Neural cell (in vitro differentiated cells): ENCODE results near the gene TBC1D16. TPM values are rescaled to one million over a fixed set of nuclear protein-coding genes. Genes with fewer than 3 reads are reported as not detected.
"Not testable (repeated sequence)": the region's sequence is repeated elsewhere in the genome, so short reads cannot be mapped to it uniquely, and the experiment has no call there.

ENCODE experiments used
- H2AFZ ChIP-seq: fragments of 200-600, 300-800 bp; sonication (generic), shearing (Covaris generic); 2 replicates; pipeline ENCODE4 v1.6.0; 2014; ENCODE audit warnings: low read depth, mild to moderate bottlenecking, antibody characterized with exemption, low read length, moderate library complexity
- H3F3A ChIP-seq: fragments of 200-600 bp; shearing (Covaris generic); 2 replicates; pipeline ENCODE4 v1.6.1; 2016; ENCODE audit warnings: mild to moderate bottlenecking, moderate library complexity, mixed read lengths, antibody characterized with exemption, low read length; ENCODE audit not compliant: insufficient read depth, poor library complexity, severe bottlenecking
- H3K27ac ChIP-seq: fragments of 200-600, 300-800 bp; sonication (generic), shearing (Covaris generic); 2 replicates; pipeline ENCODE4 v1.5.1; 2014; ENCODE audit warnings: mild to moderate bottlenecking, low read length, moderate library complexity
- H3K27me3 ChIP-seq: fragments of 300-800, 200-600 bp; sonication (generic), shearing (Covaris generic); 2 replicates; pipeline ENCODE4 v1.6.0; 2014; ENCODE audit warnings: mild to moderate bottlenecking, low read depth, low read length, moderate library complexity; ENCODE audit not compliant: insufficient read depth
- H3K36me3 ChIP-seq: fragments of 300-800, 200-600 bp; sonication (generic), shearing (Covaris generic); 2 replicates; pipeline ENCODE4 v1.5.1; 2014; ENCODE audit warnings: mild to moderate bottlenecking, antibody characterized with exemption, low read length, moderate library complexity; ENCODE audit not compliant: insufficient read depth
- H3K4me2 ChIP-seq: fragments of 300-800, 200-600 bp; sonication (generic), shearing (Covaris generic); 2 replicates; pipeline ENCODE4 v1.6.0; 2014; ENCODE audit warnings: mild to moderate bottlenecking, low read length
- H3K4me3 ChIP-seq: fragments of 300-800, 200-600 bp; sonication (generic), shearing (Covaris generic); 2 replicates; pipeline ENCODE4 v1.5.1; 2014; ENCODE audit warnings: mild to moderate bottlenecking, low read length, moderate library complexity
- H3K79me2 ChIP-seq: fragments of 200-600 bp; shearing (Covaris generic); replicated peaks from 2 replicates; pipeline ENCODE4 v1.6.0; 2014; ENCODE audit warnings: mild to moderate bottlenecking, low read length, moderate library complexity; ENCODE audit not compliant: insufficient read depth
- H3K9ac ChIP-seq: fragments of 300-800, 200-600 bp; sonication (generic), shearing (Covaris generic); 2 replicates; pipeline ENCODE4 v1.6.1; 2016; ENCODE audit warnings: mild to moderate bottlenecking, low read length, mixed read lengths
- H3K9me2 ChIP-seq: fragments of 200-600 bp; shearing (Covaris generic); 2 replicates; pipeline ENCODE4 v1.6.1; 2016; ENCODE audit warnings: mild to moderate bottlenecking, low read length, mixed read lengths; ENCODE audit not compliant: insufficient read depth
- H3K9me3 ChIP-seq: fragments of 200-600, 300-800 bp; sonication (generic), shearing (Covaris generic); 2 replicates; pipeline ENCODE4 v1.6.1; 2016; ENCODE audit warnings: mild to moderate bottlenecking, mixed run types, low read length, moderate library complexity, mixed read lengths
- H4K20me1 ChIP-seq: fragments of 200-600 bp; shearing (Covaris generic); 2 replicates; pipeline ENCODE4 v1.6.1; 2016; ENCODE audit warnings: mild to moderate bottlenecking, mixed run types; ENCODE audit not compliant: insufficient read depth
- EP300 ChIP-seq: fragments of 450-650 bp; conservative IDR thresholded peaks from 2 replicates; pipeline ENCODE4 v1.6.1; 2014; ENCODE audit warnings: antibody characterized with exemption, mild to moderate bottlenecking, moderate library complexity; ENCODE audit not compliant: poor library complexity, severe bottlenecking
- EZH2 ChIP-seq: fragments of 200-600, 300-800 bp; shearing (Covaris generic), sonication (generic); IDR thresholded peaks from 2 replicates; pipeline ENCODE4 v1.6.1; 2014; ENCODE audit warnings: antibody characterized with exemption, low read length, borderline replicate concordance, mild to moderate bottlenecking; ENCODE audit not compliant: insufficient read depth, poor library complexity, severe bottlenecking
- MXI1 ChIP-seq: fragments of 450-650 bp; conservative IDR thresholded peaks from 2 replicates; pipeline ENCODE4 v1.6.1; 2014; ENCODE audit warnings: antibody characterized with exemption, mild to moderate bottlenecking; ENCODE audit not compliant: poor library complexity, severe bottlenecking
- POLR2AphosphoS5 ChIP-seq: IDR thresholded peaks from 2 replicates; pipeline ENCODE4 v1.6.1; 2012
- RAD21 ChIP-seq: fragments of 450-650 bp; conservative IDR thresholded peaks from 2 replicates; pipeline ENCODE4 v1.6.1; 2014; ENCODE audit warnings: antibody characterized with exemption, mild to moderate bottlenecking, moderate library complexity
- SMC3 ChIP-seq: fragments of 450-650 bp; conservative IDR thresholded peaks from 2 replicates; pipeline ENCODE4 v1.6.1; 2014; ENCODE audit warnings: antibody characterized with exemption, mild to moderate bottlenecking, moderate library complexity; ENCODE audit not compliant: poor library complexity
- TAF1 ChIP-seq: IDR thresholded peaks from 2 replicates; pipeline ENCODE4 v1.6.1; 2012; ENCODE audit warnings: low read depth
- polyA plus RNA-seq: library from polyadenylated mRNA; depleted of rRNA; stranded (reverse); fragments of >200 nt; gene quantifications from 2 replicates; pipeline ENCODE4 v1.2.3, GENCODE V29; 2014
- TF ChIP-seq, protein P1 (sequence below): fragments of 450-650 bp; IDR thresholded peaks from 2 replicates; pipeline ENCODE4 v1.5.1; 2014; ENCODE audit warnings: antibody characterized with exemption, mild to moderate bottlenecking, moderate library complexity; ENCODE audit not compliant: poor library complexity, severe bottlenecking
- TF ChIP-seq, protein P2 (sequence below): IDR thresholded peaks from 2 replicates; pipeline ENCODE4 v1.6.1; 2012; ENCODE audit warnings: borderline replicate concordance

Gene TBC1D16
- polyA plus RNA-seq, 1 donor from 2014 or later, result 19.8 TPM

GRCh38 chr17:80049986-80050385 is 14.3 kb upstream of the TBC1D16 start:
- Histone ChIP-seq H3K79me2 (no peaks in the 10 kb centered on the region), H3K4me3 (no peak overlapping the region), H3K9me2 (no peaks in the 10 kb centered on the region), H2AFZ (no peak overlapping the region), H3K27ac (no peak overlapping the region), H3K9me3 (no peaks in the 10 kb centered on the region), H3K9ac (no peak overlapping the region), H4K20me1 (no peaks in the 10 kb centered on the region), H3K27me3 (no peaks in the 10 kb centered on the region), H3F3A (no peaks in the 10 kb centered on the region), H3K36me3 (no peaks in the 10 kb centered on the region), H3K4me2 (no peak overlapping the region)
- TF ChIP-seq MXI1, result no peak
- TF ChIP-seq POLR2AphosphoS5, result no peak
- TF ChIP-seq RAD21, result no peak
- no peak for TF ChIP-seq SMC3
- TF ChIP-seq EP300, result no peak
- TF ChIP-seq TAF1, result no peak
- TF ChIP-seq, protein P1, sequence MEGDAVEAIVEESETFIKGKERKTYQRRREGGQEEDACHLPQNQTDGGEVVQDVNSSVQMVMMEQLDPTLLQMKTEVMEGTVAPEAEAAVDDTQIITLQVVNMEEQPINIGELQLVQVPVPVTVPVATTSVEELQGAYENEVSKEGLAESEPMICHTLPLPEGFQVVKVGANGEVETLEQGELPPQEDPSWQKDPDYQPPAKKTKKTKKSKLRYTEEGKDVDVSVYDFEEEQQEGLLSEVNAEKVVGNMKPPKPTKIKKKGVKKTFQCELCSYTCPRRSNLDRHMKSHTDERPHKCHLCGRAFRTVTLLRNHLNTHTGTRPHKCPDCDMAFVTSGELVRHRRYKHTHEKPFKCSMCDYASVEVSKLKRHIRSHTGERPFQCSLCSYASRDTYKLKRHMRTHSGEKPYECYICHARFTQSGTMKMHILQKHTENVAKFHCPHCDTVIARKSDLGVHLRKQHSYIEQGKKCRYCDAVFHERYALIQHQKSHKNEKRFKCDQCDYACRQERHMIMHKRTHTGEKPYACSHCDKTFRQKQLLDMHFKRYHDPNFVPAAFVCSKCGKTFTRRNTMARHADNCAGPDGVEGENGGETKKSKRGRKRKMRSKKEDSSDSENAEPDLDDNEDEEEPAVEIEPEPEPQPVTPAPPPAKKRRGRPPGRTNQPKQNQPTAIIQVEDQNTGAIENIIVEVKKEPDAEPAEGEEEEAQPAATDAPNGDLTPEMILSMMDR, result no peak
- TF ChIP-seq, protein P2, sequence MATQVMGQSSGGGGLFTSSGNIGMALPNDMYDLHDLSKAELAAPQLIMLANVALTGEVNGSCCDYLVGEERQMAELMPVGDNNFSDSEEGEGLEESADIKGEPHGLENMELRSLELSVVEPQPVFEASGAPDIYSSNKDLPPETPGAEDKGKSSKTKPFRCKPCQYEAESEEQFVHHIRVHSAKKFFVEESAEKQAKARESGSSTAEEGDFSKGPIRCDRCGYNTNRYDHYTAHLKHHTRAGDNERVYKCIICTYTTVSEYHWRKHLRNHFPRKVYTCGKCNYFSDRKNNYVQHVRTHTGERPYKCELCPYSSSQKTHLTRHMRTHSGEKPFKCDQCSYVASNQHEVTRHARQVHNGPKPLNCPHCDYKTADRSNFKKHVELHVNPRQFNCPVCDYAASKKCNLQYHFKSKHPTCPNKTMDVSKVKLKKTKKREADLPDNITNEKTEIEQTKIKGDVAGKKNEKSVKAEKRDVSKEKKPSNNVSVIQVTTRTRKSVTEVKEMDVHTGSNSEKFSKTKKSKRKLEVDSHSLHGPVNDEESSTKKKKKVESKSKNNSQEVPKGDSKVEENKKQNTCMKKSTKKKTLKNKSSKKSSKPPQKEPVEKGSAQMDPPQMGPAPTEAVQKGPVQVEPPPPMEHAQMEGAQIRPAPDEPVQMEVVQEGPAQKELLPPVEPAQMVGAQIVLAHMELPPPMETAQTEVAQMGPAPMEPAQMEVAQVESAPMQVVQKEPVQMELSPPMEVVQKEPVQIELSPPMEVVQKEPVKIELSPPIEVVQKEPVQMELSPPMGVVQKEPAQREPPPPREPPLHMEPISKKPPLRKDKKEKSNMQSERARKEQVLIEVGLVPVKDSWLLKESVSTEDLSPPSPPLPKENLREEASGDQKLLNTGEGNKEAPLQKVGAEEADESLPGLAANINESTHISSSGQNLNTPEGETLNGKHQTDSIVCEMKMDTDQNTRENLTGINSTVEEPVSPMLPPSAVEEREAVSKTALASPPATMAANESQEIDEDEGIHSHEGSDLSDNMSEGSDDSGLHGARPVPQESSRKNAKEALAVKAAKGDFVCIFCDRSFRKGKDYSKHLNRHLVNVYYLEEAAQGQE, result no peak
- TF ChIP-seq EZH2, result no peak

- no peak overlapping the region for H2AFZ ChIP-seq
- H3K4me2 ChIP-seq, result no peak overlapping the region
- no peak overlapping the region for H3K4me3 ChIP-seq
- no peaks in the 10 kb centered on the region for H3K27me3 ChIP-seq
- H3K36me3 ChIP-seq, result no peaks in the 10 kb centered on the region
- H3K9me2 ChIP-seq, result no peaks in the 10 kb centered on the region
- no peaks in the 10 kb centered on the region for H4K20me1 ChIP-seq
- TF ChIP-seq EP300, result no peak
- no peak for TF ChIP-seq EZH2
- no peak for TF ChIP-seq SMC3
- TF ChIP-seq, protein P1, result no peak
- TF ChIP-seq TAF1, result no peak
- no peak for TF ChIP-seq MXI1
- TF ChIP-seq, protein P2, result no peak
- no peak for TF ChIP-seq RAD21
- TF ChIP-seq POLR2AphosphoS5, result no peak
- H3F3A ChIP-seq, result no peaks in the 10 kb centered on the region
- H3K9me3 ChIP-seq, result no peaks in the 10 kb centered on the region
- no peaks in the 10 kb centered on the region for H3K79me2 ChIP-seq
- H3K9ac ChIP-seq, result no peak overlapping the region
- no peak overlapping the region for H3K27ac ChIP-seq
Measured at GRCh38 chr17:80047176-80047575, 11.5 kb upstream of the TBC1D16 start.

DNA sequence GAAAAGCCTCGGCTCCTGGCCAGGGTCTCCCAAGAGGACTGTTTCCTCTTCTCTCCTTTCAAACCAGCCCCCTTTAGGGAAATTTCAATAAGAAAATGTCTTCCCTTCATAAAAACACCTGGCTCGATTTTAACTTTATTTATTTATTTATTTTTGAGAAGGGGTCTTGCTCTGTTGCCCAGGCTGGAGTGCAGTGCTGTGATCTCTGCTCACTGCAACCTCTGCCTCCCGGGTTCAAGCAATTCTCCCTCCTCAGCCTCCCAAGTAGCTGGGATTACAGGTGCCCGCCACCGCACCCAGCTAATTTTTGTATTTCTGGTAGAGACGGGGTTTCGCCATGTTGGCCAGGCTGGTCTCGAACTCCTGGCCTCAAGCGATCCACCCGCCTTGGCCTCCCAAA is 11.0 kb upstream of the TBC1D16 start:
- not testable (repeated sequence) for H3K4me3 ChIP-seq, H3K9ac ChIP-seq, H3K9me3 ChIP-seq, H3K4me2 ChIP-seq, H3K79me2 ChIP-seq, H3K9me2 ChIP-seq, H3F3A ChIP-seq, H3K27me3 ChIP-seq, H3K27ac ChIP-seq, H3K36me3 ChIP-seq, H2AFZ ChIP-seq, H4K20me1 ChIP-seq
